COLO668 (cell line): Measurements from ENCODE around the gene LRRC23.
"Not testable (repeated sequence)": the region's sequence is repeated elsewhere in the genome, so short reads cannot be mapped to it uniquely, and the experiment has no call there.

Experiments used
- DNase-seq: peaks from one replicate; lab custom pipeline; 2025; ENCODE audit not compliant: unreplicated experiment; lab: John Stamatoyannopoulos, UW

Gene LRRC23

DNA sequence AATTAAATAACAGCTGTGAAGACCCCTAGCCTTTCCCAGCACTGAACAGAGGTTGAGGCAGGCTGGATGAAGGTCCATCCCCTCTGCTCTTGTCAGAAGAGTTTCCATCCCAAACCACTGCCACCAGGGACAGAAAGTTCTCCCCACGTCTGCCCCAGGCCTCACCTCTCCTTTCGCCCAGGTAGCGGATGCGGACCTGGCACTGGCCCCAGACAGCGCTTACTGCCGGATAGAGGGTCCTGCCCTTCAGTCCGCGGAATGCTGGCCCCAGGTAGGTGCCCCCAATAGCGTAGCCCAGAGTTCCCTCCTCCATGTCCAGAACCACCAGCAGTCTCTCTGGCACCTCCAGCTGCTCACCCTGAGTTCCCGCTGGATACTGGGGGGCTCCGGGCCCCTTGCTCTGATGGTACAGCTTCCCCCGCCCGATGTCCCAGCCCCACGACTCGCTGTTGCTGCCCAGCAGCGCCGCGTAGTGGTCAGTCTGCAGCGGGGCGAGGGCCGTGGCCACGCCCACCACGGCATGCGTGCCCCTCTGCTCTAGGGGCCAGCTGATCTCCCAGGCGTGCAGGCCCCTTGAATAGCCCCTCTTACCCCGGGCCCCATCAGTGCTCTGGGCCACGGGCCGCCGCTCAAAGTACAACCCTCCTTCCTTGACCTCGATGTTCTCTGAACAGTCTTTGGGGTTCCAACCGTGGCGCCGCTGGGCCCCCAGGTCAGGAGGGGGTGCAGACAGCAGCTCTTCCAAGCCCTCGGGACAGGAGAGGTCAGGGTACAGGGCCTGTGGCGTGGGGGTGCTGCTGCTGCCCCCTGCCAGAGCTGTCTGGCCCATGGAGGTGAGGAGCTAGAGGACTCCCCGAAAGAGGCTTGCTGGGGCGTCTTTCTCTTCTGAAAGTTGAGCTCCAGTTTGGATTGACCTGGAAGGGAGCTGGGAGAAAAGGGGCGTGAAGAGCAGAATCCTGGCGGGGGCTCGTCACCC lies 32.3 kb upstream of the LRRC23 start:
- DNase-seq = peak; percentile 76

DNA sequence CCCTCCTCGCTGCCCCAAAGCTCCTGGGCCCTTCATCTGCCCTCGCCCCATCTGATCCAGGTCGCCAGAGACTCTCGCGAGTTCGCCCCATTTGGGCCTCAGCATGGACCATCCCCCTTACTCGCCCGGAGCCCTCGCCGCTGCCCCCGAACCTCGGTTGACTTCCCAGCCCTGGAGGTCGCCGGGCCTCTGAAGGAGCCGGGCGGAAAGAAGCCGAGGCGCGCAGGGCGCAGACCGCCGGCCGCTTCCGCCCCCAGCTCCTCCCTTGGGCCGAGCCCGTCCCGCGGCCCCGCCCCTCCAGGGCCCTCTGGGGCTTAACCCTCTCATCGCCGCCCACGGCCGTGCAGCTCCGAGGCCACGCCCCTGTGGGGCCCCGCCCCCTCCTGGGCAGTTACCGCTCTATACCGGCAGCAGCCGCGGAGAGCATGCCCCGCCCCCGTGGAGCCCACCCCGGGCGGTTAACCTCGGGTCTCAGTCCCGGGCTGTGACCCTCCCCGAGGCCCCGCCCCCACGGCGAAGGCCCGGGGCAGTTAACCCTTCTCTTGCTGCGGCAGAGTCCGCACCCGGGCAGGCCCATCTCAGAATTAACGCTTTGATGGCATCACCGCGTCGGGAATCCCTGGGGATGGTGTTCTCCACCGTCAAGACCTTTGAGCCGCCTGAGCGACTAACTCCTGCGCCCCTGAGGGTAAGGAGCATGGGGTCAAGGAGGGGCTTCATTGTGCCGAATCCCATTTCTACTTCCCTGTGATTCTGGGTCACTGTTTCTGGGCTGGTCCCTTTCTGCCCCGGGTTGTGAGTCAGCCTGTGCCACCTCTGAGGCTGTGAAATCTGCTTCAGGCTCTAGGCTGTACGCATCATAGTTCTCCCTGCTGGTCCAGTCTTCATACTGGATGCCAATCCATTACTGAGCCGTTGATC lies 31.3 kb upstream of the LRRC23 start, which contains the start of gene SPSB2:
TSS of gene SPSB2 (minus strand) at position 210 of the 921 bp plus-strand sequence. CDS start 402 bp downstream, outside the sequence.
- DNase-seq = peak; percentile 96

DNA sequence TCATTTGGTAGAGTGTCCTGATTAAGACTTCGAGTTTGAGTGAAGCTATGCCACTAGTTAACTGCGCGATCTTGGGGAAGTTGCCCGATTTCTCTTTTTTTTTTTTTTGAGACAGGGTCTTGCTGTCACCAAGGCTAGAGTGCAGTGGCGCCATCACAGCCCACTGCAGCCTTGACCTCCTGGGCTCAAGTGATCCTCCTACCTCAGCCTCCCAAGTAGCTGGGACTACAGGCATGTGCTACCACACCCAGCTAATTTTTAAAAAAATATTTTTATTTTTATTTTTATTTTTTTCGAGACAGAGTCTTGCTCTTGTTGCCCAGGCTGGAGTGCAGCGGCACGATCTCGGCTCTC lies 30.6 kb upstream of the LRRC23 start:
- DNase-seq = not testable (repeated sequence)

DNA sequence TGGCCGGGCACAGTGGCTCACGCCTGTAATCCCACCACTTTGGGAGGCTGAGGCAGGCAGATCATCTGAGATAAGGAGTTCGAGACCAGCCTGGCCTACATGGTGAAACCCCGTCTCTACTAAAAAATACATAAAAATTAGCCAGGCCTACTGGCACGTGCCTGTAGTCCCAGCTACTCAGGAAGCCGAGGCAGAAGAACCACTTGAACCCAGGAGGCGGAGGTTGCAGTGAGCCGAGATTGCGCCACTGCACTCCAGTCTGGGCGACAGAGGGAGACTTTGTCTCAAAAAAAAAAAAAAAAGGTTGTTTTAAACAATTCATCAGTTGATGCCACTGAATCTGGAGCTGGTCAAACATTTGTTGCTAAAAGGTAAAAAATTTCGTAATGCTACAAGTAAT lies 24.8 kb upstream of the LRRC23 start:
- DNase-seq = not testable (repeated sequence)

DNA sequence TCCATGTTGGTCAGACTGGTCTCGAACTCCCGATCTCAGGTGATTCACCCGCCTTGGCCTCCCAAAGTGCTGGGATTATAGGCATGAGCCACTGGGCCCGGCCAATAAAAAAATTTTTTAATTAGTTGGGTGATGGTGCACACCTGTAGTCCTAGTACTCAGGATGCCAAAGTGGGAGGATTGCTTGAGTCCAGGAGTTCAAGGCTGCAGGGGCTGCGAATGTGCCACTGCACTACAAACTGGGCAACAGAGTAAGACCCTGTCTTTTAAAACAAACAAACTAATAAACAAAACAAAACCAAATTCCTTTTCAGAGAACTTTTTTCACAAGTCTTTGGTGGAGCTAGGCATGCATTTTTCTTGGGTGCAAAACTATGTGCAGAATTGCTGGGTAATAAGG lies 21.4 kb upstream of the LRRC23 start:
- DNase-seq = no peak

DNA sequence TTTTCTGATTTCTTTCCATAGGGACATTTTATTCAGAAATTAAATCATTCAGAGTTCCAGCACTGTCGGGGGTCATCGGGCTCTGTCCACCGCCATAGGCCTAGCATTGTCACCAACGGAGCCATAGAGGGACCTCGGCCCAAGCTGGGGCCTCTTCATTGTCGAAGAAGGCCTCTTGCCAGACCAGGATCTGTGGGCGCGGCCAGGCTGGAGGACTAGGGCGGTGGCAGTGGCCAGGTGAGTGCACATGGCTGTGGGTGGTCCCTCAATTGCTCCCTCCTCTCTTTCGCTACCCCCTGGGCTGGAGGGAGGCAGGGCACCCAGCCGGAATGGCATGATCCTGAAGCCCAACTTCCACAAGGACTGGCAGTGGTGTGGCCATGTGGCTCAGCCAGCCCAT lies 20.9 kb upstream of the LRRC23 start:
- no peak for DNase-seq

DNA sequence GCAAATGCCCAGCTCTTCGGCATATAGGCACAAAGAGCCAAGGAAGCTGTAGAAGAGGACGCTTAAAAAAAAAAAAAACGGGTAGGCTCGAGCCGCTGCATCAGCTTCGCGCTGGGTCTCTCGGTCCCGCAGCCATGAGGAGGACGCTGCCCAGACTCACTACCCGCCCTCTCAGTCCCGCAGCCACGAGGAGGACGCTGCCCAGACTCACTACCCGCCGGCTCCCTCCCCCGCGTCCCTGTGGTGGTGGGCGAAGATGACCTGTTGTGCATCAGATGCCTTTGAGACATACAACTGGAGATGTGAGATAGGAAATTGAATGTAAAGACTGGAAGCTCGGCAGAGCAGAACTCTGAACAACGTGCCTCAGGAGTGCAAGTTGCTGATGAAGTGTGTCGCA lies 20.1 kb upstream of the LRRC23 start:
- DNase-seq = no peak

DNA sequence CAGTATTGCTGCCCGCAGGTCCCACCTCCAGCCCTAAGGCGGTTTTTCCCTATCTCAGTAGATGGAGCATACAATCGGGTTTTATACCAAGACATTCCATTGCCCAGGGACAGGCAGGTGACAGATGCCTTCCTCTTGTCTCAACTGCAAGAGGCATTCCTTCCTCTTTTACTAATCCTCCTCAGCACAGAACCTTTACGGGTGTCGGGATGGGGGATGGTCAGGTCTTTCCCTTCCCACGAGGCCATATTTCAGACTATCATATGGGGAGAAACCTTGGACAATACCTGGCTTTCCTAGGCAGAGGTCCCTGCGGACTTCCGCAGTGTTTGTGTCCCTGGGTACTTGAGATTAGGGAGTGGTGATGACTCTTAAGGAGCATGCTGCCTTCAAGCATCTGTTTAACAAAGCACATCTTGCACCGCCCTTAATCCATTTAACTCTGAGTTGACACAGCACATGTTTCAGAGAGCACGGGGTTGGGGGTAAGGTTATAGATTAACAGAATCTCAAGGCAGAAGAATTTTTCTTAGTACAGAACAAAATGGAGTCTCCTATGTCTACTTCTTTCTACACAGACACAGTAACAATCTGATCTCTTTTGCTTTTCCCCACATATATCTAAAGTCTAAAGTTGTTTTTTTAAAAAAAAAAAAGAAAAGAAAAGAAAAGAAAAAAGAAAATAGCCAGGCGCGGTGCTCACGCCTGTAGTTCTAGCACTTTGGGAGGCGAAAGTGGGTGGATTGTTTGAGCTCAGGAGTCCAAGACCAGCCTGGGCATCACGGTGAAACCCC lies 18.2 kb upstream of the LRRC23 start:
- DNase-seq = not testable (repeated sequence)

DNA sequence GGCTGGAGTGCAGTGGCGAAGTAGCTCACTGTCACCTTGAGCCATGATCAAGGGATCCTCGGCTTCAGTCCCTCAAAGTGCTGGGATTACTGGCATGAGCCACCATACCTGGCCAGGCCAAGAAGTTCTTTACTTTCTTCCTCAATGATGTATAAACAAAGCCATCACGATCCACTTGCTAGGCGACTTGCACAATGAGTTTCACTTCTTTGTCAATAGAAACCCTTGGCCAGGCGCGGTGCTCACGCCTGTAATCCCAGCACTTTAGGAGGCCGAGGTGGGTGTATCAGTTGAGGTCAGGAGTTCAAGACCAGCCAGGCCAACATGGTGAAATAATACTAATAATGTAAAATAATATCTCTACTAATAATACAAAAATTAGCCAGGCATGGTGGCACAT lies 17.2 kb upstream of the LRRC23 start:
- no peak for DNase-seq

DNA sequence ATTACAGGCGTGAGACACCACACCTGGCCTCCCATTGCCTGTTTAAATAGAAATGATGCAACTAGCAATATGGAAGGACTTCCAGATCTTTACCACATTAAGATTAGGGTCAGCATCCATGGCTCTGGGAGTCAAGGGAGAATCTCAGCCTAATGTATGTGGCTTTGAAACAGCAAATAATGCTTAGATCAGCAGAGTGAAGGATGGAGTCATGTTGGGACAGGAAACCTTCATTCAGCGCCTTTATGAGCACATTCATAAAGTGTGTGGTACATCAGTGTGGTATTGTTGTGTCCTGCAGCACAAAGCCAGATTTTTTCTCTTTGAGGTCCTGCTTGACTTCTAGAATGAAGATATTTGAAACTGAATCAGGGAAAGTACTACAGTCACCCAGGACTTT lies 16.3 kb upstream of the LRRC23 start:
- no peak for DNase-seq

DNA sequence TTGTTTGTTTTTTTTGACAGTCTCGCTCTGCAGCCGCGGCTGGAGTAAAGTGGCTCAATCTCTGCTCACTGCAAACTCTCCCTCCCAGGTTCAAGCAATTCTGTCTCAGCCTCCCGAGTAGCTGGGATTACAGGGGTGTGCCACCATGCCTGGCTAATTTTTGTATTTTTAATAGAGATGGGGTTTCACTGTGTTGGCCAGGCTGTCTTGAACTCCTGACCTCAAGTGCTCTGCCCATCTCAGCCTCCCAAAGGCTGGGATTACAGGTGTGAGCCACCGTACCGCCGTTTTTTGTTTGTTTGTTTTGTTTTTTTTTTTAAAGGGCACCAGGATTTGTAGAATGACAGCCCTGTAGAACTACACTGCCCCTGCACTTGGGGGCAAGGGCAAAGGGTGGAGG lies 15.8 kb upstream of the LRRC23 start:
- DNase-seq = not testable (repeated sequence)

DNA sequence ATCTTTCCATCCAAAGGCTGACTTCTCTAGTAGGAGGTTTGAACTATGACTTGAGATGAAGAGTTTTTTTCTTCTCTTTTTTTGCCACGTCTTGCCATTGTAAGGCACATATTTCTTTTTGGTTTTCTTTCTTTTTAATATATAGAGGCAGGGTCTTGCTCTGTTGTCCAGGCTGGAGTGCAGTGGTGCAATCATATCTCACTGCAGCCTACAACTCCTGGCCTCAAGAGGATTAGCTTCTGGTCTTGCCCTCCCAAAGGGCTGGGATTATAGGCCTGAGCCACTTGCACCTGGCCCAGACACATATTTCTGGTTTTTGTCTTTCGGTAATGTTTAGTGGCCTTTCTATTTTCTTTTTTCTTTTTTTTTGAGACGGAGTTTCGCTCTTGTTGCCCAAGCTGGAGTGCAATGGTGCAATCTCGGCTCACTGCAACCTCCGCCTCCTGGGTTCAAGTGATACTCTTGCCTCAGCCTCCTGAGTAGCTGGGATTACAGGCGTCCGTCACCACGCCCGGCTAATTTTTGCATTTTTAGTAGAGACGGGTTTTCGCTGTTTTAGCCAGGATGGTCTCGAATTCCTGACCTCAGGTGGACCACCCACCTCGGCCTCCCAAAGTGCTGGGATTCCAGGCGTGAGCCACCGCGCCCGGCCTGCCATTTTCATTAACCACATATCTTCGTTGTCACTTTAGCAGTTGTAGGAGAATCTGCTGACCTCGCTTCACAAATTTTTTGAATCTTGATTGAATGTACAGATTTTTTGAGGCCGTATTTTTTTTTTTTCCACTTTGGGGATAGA lies 14.6 kb upstream of the LRRC23 start:
- DNase-seq = not testable (repeated sequence)

DNA sequence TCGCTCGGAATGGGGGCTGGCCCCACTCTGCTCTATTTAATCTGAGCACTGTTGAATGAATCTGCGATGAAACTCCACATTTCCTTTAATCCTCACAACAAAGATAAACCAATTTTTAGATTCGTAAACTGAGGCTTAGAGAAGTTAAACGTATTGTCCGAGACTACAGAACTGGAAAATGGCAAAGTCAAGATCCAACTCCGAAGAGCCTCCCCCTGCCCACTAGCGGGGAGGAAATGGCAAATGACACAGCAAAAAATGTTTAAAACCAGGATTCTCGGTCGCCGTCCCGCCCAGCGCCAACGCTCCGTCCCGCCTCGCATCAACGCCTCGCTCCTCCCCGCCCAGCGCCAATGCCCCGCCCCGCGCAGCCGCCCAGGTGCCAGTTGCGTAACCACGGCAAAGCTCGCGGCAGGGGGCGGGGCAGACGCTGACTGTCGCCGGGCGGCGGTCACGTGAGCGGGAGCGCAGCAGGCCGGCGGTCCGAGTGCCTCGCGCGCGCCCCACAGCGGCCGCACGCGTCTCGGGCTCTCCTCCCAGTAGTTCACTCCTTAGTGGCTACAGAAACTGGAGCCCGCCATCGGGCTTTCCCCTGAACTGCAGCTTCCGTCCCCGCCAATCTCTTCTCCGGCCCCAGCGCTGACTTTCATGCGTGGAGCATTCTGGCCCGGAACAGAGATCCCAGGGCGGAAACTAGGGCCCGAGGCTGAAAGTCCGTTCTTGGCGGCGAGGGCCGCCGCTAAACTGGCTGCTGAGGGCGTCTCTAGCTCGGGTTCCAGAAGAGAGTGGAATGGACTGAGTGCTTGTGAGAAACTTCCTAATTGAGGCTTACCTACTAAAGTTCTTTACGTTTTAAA lies 13.6 kb upstream of the LRRC23 start:
- DNase-seq = peak; percentile 96

DNA sequence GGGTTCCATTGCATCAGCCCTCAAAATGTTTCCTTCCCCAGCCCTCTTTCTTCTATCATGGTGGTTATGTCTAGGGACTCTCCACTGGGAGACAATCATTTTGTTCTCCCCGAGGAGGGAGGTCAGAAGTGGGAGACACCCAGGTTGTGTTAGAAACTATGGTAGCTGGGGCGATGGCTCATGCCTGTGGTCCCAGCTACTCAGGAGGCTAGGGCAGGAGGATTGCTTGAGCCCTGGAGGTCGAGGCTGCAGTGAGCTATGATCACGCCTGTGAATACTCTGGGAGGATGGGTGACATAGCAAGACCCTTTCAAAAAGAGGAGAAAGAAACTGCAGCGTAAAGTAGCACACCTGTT lies 13.0 kb upstream of the LRRC23 start:
- DNase-seq = no peak

DNA sequence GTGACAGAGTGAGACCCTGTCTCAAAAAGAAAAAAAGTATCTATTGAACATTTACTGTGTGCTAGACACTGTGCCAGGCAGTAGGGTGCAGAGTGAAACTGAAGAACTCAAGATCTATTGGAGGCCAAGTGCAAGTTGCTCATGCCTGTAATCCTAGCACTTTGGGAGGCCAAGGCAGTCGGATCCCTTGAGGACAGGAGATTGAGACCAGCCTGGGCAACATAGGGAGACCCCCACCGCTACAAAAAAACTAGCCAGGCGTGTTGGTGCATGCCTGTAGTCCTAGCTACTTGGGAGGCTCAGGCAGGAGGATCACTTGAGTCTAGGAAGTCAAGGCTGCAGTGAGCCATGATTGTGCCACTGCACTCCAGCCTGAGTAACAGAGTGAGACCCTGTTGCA lies 11.9 kb upstream of the LRRC23 start:
- DNase-seq = not testable (repeated sequence)

DNA sequence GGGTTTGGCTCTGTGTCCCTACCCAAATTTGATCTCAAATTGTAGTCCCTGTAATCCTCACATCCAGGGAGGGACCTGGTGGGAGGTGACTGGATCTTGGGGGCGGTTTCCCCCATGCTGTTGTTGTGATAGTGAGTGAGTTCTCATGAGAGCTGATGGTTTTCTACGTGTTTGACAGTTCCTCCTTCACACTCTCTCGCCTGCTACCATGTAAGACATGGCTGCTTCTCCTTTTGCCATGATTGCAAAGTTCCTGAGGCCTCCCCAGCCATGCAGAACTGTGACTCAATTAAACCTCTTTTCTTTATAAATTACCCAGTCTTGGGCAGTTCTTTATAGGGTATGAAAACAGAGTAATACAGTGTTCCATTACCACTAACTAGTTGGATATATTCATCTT lies 10.3 kb upstream of the LRRC23 start:
- no peak for DNase-seq

DNA sequence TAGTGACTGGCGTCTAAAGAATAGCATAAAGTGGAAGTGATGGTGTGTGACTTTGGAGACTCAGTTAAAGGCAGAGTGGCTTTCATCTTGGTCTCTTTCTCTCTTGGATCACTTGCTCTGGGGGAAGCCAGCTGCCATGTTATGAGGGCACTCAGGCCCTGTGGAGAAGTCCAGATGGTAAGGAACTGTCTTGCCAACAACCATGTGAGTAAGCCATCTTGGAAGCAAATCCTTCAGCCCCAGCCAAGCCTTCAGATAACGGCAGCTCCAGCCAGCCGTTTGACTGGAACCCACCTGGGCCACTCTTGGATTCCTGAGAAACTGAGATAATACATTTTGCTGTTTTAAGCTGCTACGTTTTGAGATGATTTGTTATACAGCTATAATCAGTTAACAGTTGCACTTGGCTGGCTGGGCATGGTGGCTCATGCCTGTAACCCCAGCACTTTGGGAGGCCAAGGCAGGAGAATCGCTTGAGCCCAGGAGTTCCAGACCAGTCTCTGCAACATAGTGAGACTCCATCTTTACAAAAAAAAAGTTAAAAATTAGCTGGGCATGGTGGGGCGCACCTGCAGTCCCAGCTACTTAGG lies 7.7 kb upstream of the LRRC23 start:
- DNase-seq = no peak

DNA sequence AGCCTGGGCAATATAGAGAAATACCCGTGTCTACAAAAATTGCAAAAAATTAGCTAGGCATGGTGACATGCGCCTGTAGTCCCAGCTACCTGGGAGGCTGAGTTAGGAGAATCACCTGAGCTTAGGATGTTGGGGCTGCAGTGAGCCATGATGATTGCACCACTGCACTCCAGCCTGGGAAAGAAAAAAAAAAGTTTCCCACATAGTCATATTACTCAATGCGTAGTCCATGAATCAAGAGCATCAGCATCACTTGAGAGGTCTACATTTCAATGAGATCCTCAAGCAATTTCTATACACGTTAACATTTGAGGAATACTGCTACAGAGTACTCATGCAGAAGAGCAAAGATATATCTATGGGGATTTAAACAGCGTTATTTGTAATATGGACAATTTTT lies 5.2 kb upstream of the LRRC23 start:
- DNase-seq = no peak
